Measurements from ENCODE around the gene PRR22.
"Not testable (repeated sequence)": the region's sequence is repeated elsewhere in the genome, so short reads cannot be mapped to it uniquely, and the experiment has no call there.

PRR22 gene

GRCh38 chr19:5790559-5791520 is 6.3 kb upstream of the PRR22 start, which contains the start of gene DUS3L:
TSS of gene DUS3L (minus strand) at chr19:5791163. CDS start at chr19:5791141, 22 bp downstream.
- peak; percentile 59 for DNase-seq

DNA sequence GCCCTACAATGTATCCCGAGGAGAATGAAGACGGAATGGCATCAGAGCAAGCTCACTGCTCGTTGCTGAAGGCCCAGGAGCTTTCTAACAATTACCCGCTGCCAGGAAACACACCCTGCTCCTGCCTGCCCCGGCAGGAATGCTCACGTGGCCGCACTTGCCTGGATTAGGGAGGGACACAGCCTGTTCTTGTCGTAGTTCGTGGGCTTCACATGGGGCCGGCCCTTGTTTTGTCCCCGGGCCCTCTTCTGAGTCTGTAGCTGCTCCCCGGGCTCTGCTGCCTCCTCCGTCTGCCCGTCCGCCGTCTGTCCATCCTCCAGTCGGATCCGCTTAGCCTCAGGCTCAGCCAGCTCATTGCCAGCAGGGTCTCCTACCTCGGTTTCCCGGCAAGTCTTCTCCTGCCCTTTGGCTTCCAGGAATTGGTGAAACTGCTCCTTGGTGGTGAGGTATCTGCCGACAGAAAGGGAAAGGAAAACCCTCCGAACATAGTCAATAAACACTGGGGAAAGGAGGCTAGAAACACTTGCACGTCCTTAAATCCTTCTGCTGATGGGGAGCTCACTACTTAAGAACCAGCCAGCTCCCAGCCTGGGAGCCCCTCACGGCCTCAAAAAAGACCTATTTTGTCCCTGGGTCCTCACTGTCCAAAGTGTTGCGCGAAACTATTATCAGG is 5.5 kb upstream of the PRR22 start:
- DNase-seq: no peak

GRCh38 chr19:5789351-5789761 is 4.8 kb upstream of the PRR22 start:
- DNase-seq: no peak

GRCh38 chr19:5788422-5788821 is 3.9 kb upstream of the PRR22 start:
- no peak for DNase-seq

GRCh38 chr19:5787409-5788182 is 3.0 kb upstream of the PRR22 start:
- DNase-seq: no peak

GRCh38 chr19:5786593-5787408 is 2.3 kb upstream of the PRR22 start:
- DNase-seq: no peak

DNA sequence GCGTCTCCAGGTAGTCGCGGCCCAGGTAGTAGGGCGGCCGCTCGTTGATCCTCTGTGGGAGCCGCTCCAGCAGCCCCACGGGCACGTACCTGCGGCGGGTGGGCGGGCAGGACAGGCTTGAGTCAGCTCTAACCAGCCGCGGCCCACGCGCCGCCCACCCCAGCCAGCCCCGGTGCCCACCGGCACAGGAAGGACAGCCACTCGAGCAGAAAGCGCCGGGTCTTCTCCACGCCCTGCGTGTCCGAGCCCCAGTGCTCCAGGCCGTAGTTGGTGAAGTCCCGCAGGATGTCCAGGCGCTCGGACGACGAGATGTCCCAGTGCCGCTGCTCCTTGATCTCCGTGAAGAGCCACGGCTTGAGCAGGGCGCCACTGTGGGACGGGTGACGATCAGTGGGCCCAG is 877 bp upstream of the PRR22 start:
- DNase-seq: no peak

DNA sequence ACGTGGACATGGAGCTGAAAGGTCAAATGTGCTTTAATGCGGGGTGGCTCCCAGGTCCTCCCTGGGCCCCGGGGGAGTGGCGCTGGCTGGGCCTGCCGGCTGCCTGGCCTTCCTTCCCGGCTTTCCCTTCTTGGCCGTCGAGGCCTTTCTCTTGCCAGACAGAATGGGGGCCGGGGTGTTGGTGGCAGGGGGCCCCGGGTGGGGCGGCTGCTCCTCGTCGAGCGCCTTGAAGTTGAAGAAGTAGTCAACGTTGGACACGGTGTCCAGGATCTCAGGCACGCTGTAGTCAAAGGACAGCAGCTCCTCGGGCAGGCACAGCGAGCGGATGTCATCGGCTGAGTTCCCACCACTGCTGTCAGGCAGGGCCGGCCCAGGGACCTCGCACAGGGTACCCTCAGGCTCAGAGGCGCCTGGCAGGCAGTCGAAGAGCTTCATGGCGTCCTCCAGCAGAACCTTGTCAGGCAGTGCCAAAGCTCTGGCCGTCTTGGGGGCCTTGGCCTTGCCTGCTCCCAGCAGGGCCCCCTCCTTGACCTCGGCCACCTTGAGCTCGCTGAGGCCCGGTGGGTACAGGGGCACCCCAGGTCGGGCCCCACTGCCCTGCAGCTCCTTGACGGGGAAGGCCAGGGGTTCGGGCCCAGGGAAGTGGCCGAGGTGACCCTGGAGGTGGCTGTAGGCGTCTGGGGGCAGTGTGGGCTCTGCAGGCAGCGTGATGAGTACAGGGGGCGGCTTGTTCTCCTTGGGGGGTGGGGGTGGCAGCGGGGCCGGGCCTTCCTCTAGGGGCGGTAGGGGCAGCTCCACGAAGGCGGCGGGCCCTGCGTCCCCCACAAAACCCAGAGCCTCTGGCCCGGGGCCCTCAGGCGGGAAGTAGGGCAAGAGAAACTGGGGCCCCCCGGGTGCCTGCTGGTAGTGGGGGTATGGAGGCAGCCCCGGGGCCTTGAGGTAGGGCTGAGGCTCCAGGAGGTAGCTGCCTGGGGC is 1.3 kb downstream of the PRR22 start:
- DNase-seq: no peak

DNA sequence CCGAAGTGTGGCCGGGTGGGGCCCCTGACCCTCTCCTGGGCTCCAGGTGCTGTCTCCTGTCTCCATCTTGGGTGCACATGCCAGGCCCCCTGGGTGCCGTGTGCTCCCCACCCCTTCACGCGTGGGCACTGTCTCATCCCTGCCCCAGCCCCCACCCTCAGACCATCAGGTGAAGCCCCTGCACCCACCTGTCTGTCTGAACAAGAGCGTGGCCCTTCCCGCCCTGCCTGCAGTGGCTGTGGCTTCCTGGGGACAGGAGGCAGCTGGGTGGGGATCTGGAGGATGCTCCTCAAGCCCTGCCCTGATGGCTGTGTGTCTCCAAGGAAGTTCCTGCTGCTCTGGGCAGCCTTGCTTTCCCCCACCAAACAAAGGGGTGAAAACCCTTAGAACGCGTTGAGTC is 2.2 kb downstream of the PRR22 start:
- DNase-seq: no peak

GRCh38 chr19:5780916-5781315 is 3.6 kb downstream of the PRR22 start:
- DNase-seq: not testable (repeated sequence)

DNA sequence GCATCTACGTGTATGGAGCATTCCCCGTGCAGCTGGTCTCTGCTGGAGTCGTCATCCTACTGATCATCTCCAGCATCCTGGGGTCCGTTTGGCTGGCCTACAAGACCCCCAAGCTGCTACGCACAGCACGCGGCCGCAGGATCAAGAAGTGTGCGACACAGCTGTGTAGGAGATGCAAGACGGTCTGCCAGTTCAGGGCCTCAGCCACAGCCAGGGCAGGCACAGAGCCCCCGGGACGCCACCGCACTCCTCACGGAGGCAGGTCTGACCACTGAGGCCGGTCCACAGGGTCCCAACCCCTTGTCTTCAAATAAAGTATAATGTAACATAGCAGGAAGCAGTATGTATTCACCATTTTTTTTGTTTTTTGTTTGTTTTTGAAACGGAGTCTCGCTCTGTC is 6.1 kb downstream of the PRR22 start:
- DNase-seq: no peak

DNA sequence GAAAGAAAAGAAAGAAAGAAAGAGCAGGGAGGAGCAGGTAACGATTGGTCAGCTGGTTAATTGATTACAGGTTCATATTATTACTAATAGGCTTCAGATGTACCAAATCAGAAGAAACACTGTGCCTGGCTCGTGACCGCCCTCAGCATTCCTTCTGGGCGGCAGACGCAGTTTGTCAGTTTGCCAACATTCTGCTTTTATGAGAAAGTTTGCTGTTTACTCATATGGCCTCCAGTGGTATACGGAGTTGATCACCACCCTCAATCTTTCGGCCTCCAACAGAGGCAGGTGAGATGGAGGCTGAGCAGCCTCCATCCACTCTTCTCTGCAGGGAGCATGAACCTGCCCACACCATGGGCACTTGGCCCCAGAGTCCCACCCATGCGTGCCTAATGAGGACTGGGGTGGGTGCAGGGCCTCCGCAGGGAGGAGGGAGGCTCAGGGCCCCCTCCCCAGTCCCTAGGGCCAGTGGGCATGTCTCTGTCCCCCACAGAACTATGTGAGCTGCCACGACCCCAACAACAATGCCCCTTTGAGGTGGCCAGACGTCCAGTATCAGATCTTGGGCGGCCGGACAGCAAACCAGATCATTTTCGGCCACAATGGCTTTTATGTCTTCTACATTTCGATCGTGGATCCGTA is 8.8 kb downstream of the PRR22 start:
- DNase-seq: no peak

DNA sequence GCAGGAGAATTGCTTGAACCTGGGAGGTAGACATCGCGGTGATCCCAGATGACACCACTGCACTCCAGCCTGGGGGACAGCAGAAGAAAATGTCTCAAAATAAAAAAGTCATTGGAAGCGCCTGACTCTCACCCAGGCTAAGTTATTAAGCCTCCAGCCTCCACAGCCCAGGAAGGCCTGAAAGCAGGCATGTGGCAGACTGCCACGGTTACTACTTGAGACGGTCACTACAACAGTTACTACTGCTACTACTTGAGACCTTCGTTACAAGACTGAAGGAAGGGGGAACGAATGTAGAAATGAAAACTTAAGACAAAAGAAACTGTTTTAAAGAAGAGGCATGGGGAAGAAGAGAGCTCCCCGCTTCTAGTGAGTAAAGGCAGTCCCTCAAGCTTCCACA is 9.6 kb downstream of the PRR22 start:
- no peak for DNase-seq

DNA sequence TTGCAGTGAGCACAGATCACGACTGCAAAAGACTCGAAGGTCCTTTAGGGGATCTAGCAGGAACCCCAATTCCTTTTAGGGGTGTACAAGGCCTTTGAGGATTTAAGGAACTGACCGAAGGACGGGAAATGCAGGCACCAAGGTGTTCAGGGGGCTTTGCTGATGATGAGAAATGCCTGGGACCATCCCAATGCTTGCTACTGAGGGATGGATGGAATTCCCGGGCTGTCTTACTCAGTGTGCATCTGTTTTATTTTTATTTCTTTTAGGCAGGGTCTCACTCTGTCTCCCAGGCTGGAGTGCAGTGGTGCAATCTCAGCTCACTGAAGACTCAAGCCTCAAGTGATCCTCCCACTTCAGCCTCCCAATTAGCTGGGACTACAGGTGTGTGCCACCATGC is 11.3 kb downstream of the PRR22 start:
- DNase-seq: no peak

DNA sequence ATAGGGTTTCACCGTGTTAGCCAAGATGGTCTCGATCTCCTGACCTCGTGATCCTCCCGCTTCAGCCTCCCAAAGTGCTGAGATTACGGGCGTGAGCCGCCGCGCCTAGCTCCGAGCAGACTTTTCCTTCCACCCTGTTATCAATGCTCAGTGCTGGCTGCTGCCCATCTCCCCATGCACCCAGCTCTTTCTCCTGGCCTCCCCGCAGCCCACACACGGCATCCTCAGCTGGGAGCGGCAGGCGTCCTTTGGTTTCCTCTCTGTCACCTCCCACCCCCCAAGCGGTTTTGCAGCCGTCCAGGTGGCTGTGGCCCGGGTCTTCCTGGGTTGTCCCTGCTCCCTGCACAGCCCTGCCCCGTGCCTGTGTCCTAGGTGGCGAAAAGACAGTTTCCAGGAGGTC is 12.1 kb downstream of the PRR22 start:
- DNase-seq: no peak

GRCh38 chr19:5767949-5768348 is 16.6 kb downstream of the PRR22 start:
- no peak for DNase-seq

DNA sequence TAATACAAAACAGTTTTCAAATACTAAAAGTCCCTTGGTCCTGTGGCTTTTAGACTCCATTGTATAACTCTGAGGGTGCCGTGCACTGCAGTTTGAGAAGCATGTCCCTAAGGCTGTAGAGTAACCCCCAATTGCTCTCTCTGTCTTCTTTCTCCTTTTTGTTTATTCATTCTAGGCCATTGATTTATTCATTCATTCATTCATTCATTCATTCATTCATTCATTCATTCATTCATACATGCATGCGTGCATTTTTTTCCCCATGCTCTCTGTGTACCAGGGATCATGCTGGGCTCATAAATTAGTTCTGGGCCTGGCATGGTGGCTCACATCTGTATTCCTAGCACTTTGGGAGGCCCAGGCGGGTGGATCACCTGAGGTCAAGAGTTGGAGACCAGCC is 19.3 kb downstream of the PRR22 start:
- DNase-seq: no peak

GRCh38 chr19:5762608-5763217 is 21.8 kb downstream of the PRR22 start:
- no peak for DNase-seq

DNA sequence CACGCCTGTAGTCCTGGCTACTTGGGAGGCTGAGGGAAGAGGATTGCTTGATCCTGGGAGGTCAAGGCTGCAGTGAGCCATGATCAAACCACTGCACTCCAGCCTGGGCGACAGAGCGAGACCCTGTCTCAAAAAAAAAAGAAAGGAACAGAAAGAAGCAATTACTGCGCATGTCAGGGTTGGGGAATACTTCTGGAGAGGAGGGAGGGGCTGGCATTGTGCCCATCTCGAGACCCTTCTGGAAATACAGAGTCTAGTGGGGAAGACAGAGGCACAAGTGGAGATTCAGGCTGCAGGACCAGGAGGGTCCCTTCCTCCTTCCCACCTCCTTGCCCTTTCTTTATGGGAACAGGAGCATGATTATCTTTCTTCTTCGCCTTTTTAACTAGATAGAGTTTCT is 30.8 kb downstream of the PRR22 start:
- no peak for DNase-seq

DNA sequence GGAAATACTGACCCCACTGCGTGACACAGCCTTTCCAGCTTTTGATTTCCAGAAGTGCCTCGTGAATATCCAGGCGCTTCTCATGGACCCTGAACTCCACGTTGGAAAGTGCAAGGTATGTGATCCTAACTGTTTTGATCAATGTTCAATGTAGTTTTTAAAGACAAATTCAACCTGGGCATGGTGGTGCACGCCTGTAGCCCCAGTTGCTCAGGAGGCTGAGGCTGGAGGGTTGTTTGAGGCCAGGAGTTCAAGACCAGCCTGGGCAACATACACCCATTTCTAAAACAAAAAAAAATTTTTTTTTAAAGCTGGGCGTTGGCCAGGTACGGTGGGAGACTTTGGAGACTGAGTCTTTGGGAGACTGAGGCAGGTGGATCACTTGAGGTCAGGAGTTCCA is 32.8 kb downstream of the PRR22 start:
- no peak for DNase-seq

Data from NCI-H187 treated with DMSO at 0.1 percent for 48 hours (cell line).